ENCODE data around the gene ASCL1. TPM values are rescaled to one million over a fixed set of nuclear protein-coding genes. Genes with fewer than 3 reads are reported as not detected.

The ASCL1 gene
- total RNA-seq, 2 donors from 2014 or later, result not detected

DNA sequence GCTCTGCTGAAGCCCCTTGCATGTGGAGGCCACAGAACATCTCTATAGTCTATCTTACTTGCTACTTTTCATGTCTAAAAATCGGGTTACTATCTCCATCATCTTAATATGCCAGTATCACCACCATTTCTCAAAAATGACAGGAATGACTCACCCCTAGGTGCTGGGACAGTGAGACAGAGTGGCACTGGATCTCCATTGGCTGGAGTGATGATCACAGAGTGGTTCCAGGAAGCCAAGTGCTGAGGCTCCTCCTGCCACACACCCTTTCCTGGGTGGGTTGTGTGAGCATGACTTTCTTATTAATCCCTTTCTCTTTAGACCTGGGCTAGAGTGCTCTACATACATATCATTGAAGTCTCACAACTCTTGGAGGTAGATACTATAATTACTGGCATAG is 3.3 kb upstream of the ASCL1 start:
- no peaks in the 10 kb centered on the region for H3K9me3 ChIP-seq
- H3K4me3 ChIP-seq, result no peak overlapping the region
- no peaks in the 10 kb centered on the region for H3K36me3 ChIP-seq (replicated peaks in 1 of 2; ENCODE audit: insufficient read depth in 1 of 2, low read depth in 2 of 2)
- H3K4me1 ChIP-seq, result peaks cover 28% of the 10 kb centered on the region
- TF ChIP-seq, protein P1, sequence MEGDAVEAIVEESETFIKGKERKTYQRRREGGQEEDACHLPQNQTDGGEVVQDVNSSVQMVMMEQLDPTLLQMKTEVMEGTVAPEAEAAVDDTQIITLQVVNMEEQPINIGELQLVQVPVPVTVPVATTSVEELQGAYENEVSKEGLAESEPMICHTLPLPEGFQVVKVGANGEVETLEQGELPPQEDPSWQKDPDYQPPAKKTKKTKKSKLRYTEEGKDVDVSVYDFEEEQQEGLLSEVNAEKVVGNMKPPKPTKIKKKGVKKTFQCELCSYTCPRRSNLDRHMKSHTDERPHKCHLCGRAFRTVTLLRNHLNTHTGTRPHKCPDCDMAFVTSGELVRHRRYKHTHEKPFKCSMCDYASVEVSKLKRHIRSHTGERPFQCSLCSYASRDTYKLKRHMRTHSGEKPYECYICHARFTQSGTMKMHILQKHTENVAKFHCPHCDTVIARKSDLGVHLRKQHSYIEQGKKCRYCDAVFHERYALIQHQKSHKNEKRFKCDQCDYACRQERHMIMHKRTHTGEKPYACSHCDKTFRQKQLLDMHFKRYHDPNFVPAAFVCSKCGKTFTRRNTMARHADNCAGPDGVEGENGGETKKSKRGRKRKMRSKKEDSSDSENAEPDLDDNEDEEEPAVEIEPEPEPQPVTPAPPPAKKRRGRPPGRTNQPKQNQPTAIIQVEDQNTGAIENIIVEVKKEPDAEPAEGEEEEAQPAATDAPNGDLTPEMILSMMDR (IDR thresholded peaks at IDR 0.05), result no peak
- no peak for TF ChIP-seq POLR2A (IDR thresholded peaks at IDR 0.05)
- no peak for ATAC-seq
- 13 to 20% methylated on average over 1 of the region's 1 CpG for WGBS, 2 donors
- DNase-seq, result no peak
- intact Hi-C loops (cut with DNase I), result loop anchor here (5.0 kb wide), 1 partner anchor 593 kb away; no protein-coding TSS in a partner anchor
- no peak overlapping the region for H3K27ac ChIP-seq
- H3K27me3 ChIP-seq, result peaks cover 0 to 11% of the 10 kb centered on the region in 2 donors

DNA sequence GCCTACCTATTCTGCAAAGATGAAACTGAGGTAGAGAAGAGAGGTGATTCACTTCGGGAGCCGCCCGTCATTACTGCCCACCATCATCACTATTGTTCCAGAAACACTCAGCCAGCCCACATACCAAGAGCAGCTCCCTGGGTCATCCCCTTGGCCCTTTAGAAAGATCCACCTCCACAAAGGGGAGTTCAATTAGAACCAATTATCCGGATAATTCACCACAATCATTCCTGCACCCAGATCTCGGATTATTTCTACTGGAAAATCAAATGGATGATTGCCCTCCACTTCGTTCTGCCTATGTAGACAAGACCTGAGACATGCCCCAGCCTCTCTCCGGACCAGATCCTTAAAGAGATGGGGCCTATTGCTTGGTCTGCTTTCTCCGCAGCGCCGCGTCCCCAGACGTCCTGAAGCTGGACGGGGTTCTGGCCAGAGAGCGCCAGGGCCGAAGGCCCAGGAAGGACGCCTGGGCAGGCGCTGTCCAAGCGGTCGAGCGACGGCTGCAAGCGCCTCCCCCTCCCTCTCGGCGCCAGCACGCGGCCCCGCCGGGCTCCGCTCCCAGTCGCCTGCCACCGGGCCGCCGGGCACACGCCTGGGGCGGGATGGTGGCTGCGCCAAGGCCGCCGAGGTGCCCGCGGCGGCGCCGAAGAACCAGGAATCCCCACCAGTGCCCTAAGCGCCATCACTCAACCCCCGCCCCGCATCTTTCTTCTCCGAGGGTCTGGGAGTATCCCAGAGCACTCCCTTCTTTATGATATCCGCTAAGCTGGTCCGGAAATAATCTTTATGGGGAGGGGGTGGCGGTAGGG is 1.3 kb upstream of the ASCL1 start:
- WGBS, 2 donors, result 4 to 12% methylated on average over 13 to 50 of the region's 50 CpGs
- intact Hi-C loops (cut with DNase I), result no loop called here
- TF ChIP-seq POLR2A (IDR thresholded peaks at IDR 0.05), result no peak
- TF ChIP-seq, protein P1 (IDR thresholded peaks at IDR 0.05), result no peak
- Histone ChIP-seq H3K4me3 (no peak overlapping the region), H3K4me1 (peaks cover 28% of the 10 kb centered on the region), H3K9me3 (no peaks in the 10 kb centered on the region), H3K27me3 (peaks cover 0 to 16% of the 10 kb centered on the region in 2 donors), H3K36me3 (replicated peaks in 1 of 2; ENCODE audit: insufficient read depth in 1 of 2, low read depth in 2 of 2) (no peaks in the 10 kb centered on the region), H3K27ac (no peak overlapping the region)
- ATAC-seq, result peak; percentile 51
- DNase-seq, result peak in 1 of 4 donors; percentile 29

DNA sequence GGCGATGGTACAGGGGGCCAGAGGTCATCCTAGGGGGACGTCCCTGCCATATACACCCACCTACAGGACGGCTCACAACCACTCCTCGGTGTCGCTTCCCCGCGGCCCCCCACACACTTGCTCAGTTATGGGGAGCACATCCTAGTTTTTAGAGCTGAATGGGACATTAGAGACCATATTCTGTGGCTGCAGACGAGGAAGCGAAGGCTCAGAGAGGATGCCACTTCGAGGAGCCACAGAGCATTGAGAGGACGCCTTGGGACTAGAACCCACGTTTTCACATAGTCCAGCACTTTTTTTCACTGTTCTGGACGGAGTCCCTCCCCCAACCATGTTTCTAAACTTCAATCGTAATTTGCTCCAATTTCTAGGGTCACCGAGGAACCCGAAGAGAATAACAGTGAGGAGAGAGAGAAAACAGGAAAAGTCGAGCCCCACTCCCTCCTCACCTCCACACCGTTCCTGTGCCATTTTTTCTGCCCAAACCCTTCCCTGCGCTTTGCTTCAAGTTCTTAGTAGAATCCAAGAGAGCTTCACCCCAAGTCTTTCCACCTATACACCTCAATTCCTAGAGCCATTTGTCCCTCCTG is 641 bp upstream of the ASCL1 start:
- intact Hi-C loops (cut with DNase I), result no loop called here

DNA sequence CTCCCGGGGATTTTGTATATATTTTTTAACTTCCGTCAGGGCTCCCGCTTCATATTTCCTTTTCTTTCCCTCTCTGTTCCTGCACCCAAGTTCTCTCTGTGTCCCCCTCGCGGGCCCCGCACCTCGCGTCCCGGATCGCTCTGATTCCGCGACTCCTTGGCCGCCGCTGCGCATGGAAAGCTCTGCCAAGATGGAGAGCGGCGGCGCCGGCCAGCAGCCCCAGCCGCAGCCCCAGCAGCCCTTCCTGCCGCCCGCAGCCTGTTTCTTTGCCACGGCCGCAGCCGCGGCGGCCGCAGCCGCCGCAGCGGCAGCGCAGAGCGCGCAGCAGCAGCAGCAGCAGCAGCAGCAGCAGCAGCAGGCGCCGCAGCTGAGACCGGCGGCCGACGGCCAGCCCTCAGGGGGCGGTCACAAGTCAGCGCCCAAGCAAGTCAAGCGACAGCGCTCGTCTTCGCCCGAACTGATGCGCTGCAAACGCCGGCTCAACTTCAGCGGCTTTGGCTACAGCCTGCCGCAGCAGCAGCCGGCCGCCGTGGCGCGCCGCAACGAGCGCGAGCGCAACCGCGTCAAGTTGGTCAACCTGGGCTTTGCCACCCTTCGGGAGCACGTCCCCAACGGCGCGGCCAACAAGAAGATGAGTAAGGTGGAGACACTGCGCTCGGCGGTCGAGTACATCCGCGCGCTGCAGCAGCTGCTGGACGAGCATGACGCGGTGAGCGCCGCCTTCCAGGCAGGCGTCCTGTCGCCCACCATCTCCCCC is 777 bp downstream of the ASCL1 start:
- intact Hi-C loops (cut with DNase I), result no loop called here
- Histone ChIP-seq H3K4me3 (no peak overlapping the region), H3K4me1 (peaks cover 34% of the 10 kb centered on the region), H3K9me3 (no peaks in the 10 kb centered on the region), H3K27ac (no peak overlapping the region), H3K36me3 (replicated peaks in 1 of 2; ENCODE audit: insufficient read depth in 1 of 2, low read depth in 2 of 2) (no peaks in the 10 kb centered on the region), H3K27me3 (peaks cover 0 to 23% of the 10 kb centered on the region in 2 donors)
- DNase-seq (no peak), ATAC-seq (peak; percentile 26)
- WGBS, 2 donors, result 1 to 3% methylated on average over 33 to 79 of the region's 83 CpGs
- TF ChIP-seq, protein P1 (IDR thresholded peaks at IDR 0.05), result no peak
- TF ChIP-seq POLR2A (IDR thresholded peaks at IDR 0.05), result no peak

More for the DNA sequence above, 641 bp upstream of the ASCL1 start:
- Histone ChIP-seq H3K27ac (no peak overlapping the region), H3K36me3 (replicated peaks in 1 of 2; ENCODE audit: insufficient read depth in 1 of 2, low read depth in 2 of 2) (no peaks in the 10 kb centered on the region), H3K4me1 (peaks cover 31% of the 10 kb centered on the region), H3K9me3 (no peaks in the 10 kb centered on the region), H3K27me3 (peaks cover 0 to 20% of the 10 kb centered on the region in 2 donors), H3K4me3 (no peak overlapping the region)
- no peak for TF ChIP-seq POLR2A (IDR thresholded peaks at IDR 0.05)
- TF ChIP-seq, protein P1 (IDR thresholded peaks at IDR 0.05), result no peak
- DNase-seq, result no peak
- WGBS, 2 donors, result 2 to 6% methylated on average over 14 to 19 of the region's 19 CpGs
- no peak for ATAC-seq
